NCI-H2081 treated with DMSO at 0.1 percent for 48 hours (cell line): Measurements from ENCODE around the gene WDFY3.
"Not testable (repeated sequence)": the region's sequence is repeated elsewhere in the genome, so short reads cannot be mapped to it uniquely, and the experiment has no call there.

Experiments
- DNase-seq: peaks from one replicate; lab custom pipeline; 2025; lab: John Stamatoyannopoulos, UW

The WDFY3 gene

DNA sequence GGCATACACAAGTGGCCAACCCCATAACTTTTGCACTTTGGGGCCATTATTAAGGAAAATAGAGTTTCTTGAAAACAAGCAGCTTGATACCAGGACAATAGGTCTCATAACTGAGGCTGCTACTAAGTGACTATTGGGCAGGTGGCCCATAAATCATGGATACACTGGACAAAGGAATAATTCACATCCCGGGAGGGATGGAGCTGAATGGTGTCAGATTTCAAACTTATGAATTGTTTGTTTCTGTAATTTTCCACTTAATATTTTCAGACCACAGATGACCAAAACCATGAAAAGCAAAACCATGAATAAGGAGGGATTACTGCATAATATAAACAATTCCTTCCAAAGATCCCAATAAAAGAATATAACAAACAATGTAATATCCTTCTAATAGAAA, 114.4 kb downstream of the WDFY3 start:
- no peak for DNase-seq

GRCh38 chr4:84849051-84849640, 117.3 kb downstream of the WDFY3 start:
- no peak for DNase-seq

- DNase-seq: no peak
These were observed 118.1 kb downstream of the WDFY3 start for GRCh38 chr4:84848432-84848831.

GRCh38 chr4:84847978-84848377, 118.5 kb downstream of the WDFY3 start:
- no peak for DNase-seq

GRCh38 chr4:84846985-84847384, 119.5 kb downstream of the WDFY3 start:
- DNase-seq: no peak

GRCh38 chr4:84841435-84841834, 125.1 kb downstream of the WDFY3 start:
- no peak for DNase-seq

DNA sequence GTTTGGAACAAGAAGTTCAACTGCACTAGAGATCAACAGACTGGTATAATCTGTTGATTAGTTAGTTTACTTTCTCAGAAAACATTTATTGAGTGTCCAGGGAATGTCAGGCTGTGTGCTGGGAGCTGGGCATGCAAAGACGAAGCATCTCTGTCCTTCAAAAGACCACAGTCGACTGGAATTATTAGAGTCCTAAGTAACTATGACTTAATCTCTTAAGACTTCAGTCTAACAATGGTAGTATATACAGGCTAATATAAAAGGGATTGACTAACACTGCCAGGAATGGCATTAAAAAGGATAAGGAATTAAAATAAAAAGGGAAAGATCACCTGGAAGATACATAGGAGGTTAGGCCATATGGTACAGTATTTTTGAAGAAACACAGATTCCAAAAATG, 128.7 kb downstream of the WDFY3 start:
- no peak for DNase-seq

DNA sequence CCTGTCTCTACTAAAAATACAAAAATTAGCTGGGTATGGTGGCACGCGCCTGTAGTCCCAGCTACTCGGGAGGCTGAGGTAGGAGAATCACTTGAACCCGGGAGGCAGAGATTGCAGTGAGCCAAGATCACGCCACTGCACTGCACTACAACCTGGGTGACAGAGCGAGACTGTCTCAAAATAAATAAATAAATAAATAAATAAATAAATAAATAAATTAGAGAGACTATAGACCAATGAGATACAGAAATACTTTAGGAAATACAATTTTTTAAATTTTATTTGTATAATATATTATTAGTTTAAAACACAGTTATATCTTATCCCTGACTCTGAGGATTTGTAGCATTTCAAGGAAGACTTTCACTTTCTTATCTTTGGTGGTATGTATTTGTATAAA, 136.9 kb downstream of the WDFY3 start:
- DNase-seq: not testable (repeated sequence)

- no peak for DNase-seq
These were observed 139.8 kb downstream of the WDFY3 start for GRCh38 chr4:84826681-84827080.

DNA sequence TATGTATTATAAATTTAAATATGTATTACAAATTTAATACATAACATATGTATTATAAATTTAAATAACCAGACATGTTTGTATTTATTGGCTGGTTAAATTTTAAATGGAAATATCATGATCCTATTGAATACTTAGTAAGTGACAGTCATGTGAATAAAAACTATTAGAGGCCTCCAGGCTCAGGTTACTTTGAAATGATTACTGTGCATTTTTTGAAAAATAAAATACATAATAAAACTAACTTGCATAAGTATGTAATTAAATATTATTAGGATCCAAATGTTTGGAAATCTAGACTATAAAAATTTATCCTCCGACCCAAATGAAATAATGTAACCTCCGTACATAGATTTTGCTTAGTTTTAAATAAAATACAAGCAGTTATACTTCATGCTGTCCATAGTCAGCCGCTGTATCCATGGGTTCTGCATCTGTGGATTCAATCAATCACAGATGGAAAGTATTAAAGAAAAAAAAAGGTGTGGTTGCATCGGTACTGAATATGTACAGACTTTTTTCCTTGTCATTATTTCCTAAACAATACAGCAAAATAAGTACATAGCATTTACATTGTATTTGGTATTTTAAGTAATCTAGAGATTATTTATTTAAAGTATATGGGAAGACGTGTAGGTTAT, 140.7 kb downstream of the WDFY3 start:
- no peak for DNase-seq

DNA sequence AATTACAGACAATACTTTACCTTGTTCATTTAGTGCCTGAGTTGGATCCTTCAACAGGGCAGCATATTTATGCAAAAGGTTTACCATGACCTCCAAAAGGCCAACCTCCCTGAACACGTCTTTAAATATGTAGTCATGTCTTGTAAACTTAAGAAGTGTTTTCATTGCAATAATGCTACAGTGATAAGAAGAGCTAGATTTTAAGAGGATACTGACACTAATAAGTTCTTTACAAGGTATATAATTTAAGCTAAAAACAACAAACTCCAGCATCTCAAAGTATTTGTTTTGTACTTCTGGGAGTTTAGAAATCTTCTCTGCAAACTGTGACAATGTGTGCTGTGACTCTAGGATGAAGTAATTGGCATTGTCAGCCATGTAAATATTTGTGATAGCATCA, 145.4 kb downstream of the WDFY3 start:
- no peak for DNase-seq

GRCh38 chr4:84814094-84814750, 152.3 kb downstream of the WDFY3 start:
- no peak for DNase-seq

- DNase-seq: no peak
These were observed 156.5 kb downstream of the WDFY3 start for GRCh38 chr4:84809946-84810345.

- DNase-seq: no peak
These were observed 158.2 kb downstream of the WDFY3 start for GRCh38 chr4:84808332-84808731.

GRCh38 chr4:84806541-84806940, 159.9 kb downstream of the WDFY3 start:
- not testable (repeated sequence) for DNase-seq

DNA sequence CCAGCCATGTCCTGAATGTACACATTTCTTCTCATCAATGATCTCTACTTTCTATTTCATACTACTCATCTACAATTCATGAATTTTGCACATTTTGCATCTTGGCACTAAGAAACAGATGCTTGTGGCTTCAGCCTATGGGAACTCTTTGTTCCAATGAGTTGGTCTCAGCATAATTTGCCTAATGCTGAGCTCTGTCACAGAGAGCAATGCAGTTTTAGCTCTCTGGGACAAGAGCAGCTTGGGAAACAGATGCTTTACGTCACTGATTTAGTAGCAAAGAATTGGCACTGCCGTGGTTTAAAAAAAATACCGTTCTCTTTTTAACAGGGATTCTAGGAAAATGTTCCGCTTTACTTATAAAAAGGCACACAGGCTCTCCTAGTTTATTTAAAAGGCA, 162.4 kb downstream of the WDFY3 start:
- no peak for DNase-seq

GRCh38 chr4:84803720-84804119, 162.8 kb downstream of the WDFY3 start:
- no peak for DNase-seq

GRCh38 chr4:84803116-84803515, 163.4 kb downstream of the WDFY3 start:
- no peak for DNase-seq

DNA sequence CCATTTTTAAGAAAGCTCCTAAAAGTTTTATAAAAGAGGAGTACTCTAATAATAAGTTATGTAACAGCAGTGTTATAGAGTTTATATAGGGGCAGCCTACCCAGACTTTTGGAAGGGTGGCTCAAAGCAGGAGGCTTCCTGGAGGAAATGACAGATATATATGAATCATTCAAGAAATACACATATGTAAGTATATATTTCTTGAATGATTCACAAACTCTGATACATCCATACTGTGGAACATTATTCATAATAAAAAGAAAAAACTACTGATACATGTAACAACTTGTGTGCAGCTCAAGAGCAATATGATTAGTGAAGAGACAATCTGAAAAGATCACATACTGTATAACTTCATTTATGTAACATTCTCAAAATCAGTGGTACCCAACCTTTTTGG, 166.2 kb downstream of the WDFY3 start:
- DNase-seq: no peak

DNA sequence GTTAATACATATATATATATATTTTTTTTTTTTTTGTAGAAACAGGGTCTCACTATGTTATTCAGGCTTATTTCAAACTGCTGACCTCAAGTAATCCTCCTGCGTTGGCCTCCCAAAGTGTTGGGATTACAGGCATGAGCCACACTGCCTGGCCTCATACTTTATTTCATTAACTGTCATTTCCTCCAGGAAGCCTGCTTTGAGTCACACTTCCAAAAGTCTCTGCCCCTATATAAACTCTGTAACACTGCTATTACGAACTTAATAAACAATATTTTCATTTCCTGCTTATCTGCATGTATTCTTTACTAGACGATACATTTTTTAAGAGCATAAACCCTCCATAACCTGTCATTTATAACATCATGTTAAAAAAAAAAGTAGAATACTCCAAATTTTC, 167.2 kb downstream of the WDFY3 start:
- no peak for DNase-seq

GRCh38 chr4:84796394-84796793, 170.1 kb downstream of the WDFY3 start:
- DNase-seq: no peak

DNA sequence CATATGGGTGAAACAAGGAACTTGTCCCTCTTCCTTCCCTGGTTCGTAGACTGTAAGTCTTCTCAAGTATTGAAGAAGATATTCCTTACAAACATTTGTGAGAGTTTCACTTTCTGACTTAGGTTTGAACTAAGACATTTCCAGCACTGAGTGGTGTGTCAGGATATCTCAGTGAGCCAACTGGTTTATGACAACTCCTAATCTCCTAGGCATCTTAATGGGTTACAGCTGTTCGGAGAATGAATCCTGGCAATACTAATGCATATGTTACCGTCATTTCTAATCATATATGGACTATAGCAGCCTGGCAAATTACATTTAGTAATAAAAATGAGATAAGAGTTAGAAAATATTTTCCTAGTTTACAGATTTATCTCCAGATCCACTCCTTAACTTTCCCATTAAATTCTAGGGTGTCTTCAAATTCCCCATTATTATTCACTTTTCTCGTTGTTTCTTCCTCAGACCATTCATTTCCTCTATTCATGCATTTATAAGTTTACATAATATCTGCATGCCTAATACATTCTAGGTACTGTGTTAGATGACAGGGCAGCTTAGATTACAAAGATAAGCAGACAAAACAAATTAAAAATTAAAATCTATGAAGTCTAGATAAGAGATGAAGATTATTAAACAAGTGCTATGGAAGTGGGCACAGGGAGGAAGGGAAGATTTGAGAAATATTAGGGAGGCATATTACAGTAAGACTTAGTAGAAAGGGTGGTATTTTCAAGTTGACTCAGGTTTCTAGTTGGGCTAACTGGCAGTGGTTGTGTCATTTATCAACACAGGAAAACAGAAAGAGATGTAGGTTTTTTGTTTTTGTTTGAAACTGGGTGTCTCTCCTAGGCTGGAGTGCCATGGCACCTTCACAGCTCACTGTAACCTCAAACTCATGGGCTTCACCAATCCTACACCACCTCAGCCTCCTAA, 173.9 kb downstream of the WDFY3 start:
- no peak for DNase-seq
